ENCODE results near the gene REELD1. TPM values are rescaled to one million over a fixed set of nuclear protein-coding genes. Genes with fewer than 3 reads are reported as not detected.

The REELD1 gene
- not detected for polyA plus RNA-seq (2012; ENCODE audit: insufficient read depth, insufficient read length)

GRCh38 chr4:146214238-146214637 lies at the start of gene REELD1:
REELD1 (plus strand) TSS chr4:146214538; CDS start chr4:146216953, 2,415 bp downstream.
- H3K4me3 ChIP-seq (ENCODE audit: low read length), result no peak within 1 kb of the TSS
- no peak for DNase-seq (ENCODE audit: low read depth, low spot score)

GRCh38 chr4:146165221-146165620 lies 49.1 kb upstream of the REELD1 start:
- DNase-seq (ENCODE audit: low read depth, low spot score), result no peak
- no peak overlapping the region for H3K4me3 ChIP-seq (ENCODE audit: low read length)

GRCh38 chr4:146165840-146166239 lies 48.5 kb upstream of the REELD1 start:
- no peak for DNase-seq (ENCODE audit: low read depth, low spot score)
- no peak overlapping the region for H3K4me3 ChIP-seq (ENCODE audit: low read length)

- no peak overlapping the region for H3K4me3 ChIP-seq (ENCODE audit: low read length)
- no peak for DNase-seq (ENCODE audit: low read depth, low spot score)
Observed at GRCh38 chr4:146170149-146170548, 44.2 kb upstream of the REELD1 start.

GRCh38 chr4:146175541-146176453 lies 38.5 kb upstream of the REELD1 start, which contains the start of gene LSM6:
LSM6 (plus strand) TSS chr4:146175718; CDS start chr4:146182922, 7,204 bp downstream.
- peak within 1 kb of the TSS; percentile 91 for H3K4me3 ChIP-seq (ENCODE audit: low read length)
- DNase-seq (ENCODE audit: low read depth, low spot score), result peak; percentile 72

- DNase-seq (ENCODE audit: low read depth, low spot score), result no peak
- H3K4me3 ChIP-seq (ENCODE audit: low read length), result peak overlapping the region; percentile 91
Observed at GRCh38 chr4:146176891-146177290, 37.4 kb upstream of the REELD1 start.

GRCh38 chr4:146178126-146178525 lies 36.2 kb upstream of the REELD1 start:
- H3K4me3 ChIP-seq (ENCODE audit: low read length), result no peak overlapping the region
- DNase-seq (ENCODE audit: low read depth, low spot score), result no peak

GRCh38 chr4:146179784-146180370 lies 34.5 kb upstream of the REELD1 start:
- no peak for DNase-seq (ENCODE audit: low read depth, low spot score)

GRCh38 chr4:146182443-146182842 lies 31.9 kb upstream of the REELD1 start:
- no peak for DNase-seq (ENCODE audit: low read depth, low spot score)

More at GRCh38 chr4:146179784-146180370, 34.5 kb upstream of the REELD1 start:
- H3K4me3 ChIP-seq (ENCODE audit: low read length), result no peak overlapping the region

GRCh38 chr4:146183209-146183608 lies 31.1 kb upstream of the REELD1 start:
- H3K4me3 ChIP-seq (ENCODE audit: low read length), result no peak overlapping the region
- no peak for DNase-seq (ENCODE audit: low read depth, low spot score)

More at GRCh38 chr4:146182443-146182842, 31.9 kb upstream of the REELD1 start:
- no peak overlapping the region for H3K4me3 ChIP-seq (ENCODE audit: low read length)

- H3K4me3 ChIP-seq (ENCODE audit: low read length), result no peak overlapping the region
Observed at GRCh38 chr4:146186041-146186440, 28.3 kb upstream of the REELD1 start.

GRCh38 chr4:146186596-146186995 lies 27.7 kb upstream of the REELD1 start:
- no peak for DNase-seq (ENCODE audit: low read depth, low spot score)
- H3K4me3 ChIP-seq (ENCODE audit: low read length), result no peak overlapping the region

More at GRCh38 chr4:146186041-146186440, 28.3 kb upstream of the REELD1 start:
- DNase-seq (ENCODE audit: low read depth, low spot score), result no peak

- DNase-seq (ENCODE audit: low read depth, low spot score), result no peak
- no peak overlapping the region for H3K4me3 ChIP-seq (ENCODE audit: low read length)
Observed at GRCh38 chr4:146190456-146190855, 23.9 kb upstream of the REELD1 start.

GRCh38 chr4:146191766-146192458 lies 22.4 kb upstream of the REELD1 start:
- no peak overlapping the region for H3K4me3 ChIP-seq (ENCODE audit: low read length)
- no peak for DNase-seq (ENCODE audit: low read depth, low spot score)

GRCh38 chr4:146193628-146194027 lies 20.7 kb upstream of the REELD1 start:
- DNase-seq (ENCODE audit: low read depth, low spot score), result no peak
- H3K4me3 ChIP-seq (ENCODE audit: low read length), result no peak overlapping the region

- H3K4me3 ChIP-seq (ENCODE audit: low read length), result no peak overlapping the region
Observed at GRCh38 chr4:146194212-146194611, 20.1 kb upstream of the REELD1 start.

GRCh38 chr4:146202665-146203064 lies 11.7 kb upstream of the REELD1 start:
- no peak for DNase-seq (ENCODE audit: low read depth, low spot score)
- no peak overlapping the region for H3K4me3 ChIP-seq (ENCODE audit: low read length)

More at GRCh38 chr4:146194212-146194611, 20.1 kb upstream of the REELD1 start:
- DNase-seq (ENCODE audit: low read depth, low spot score), result no peak

- no peak for DNase-seq (ENCODE audit: low read depth, low spot score)
- no peak overlapping the region for H3K4me3 ChIP-seq (ENCODE audit: low read length)
Observed at GRCh38 chr4:146207410-146207809, 6.9 kb upstream of the REELD1 start.

GRCh38 chr4:146210890-146211289 lies 3.4 kb upstream of the REELD1 start:
- H3K4me3 ChIP-seq (ENCODE audit: low read length), result no peak overlapping the region
- DNase-seq (ENCODE audit: low read depth, low spot score), result no peak

Data from Jurkat, Clone E6-1 (cell line).